Fibroblast of upper back skin (primary cell): ENCODE data around the gene TESK1.
"Not testable (repeated sequence)": the region's sequence is repeated elsewhere in the genome, so short reads cannot be mapped to it uniquely, and the experiment has no call there.

Source experiments
- DNase-seq: peaks from one replicate; pipeline ENCODE4 v3.0.0-alpha.2; 2013

The TESK1 gene

DNA sequence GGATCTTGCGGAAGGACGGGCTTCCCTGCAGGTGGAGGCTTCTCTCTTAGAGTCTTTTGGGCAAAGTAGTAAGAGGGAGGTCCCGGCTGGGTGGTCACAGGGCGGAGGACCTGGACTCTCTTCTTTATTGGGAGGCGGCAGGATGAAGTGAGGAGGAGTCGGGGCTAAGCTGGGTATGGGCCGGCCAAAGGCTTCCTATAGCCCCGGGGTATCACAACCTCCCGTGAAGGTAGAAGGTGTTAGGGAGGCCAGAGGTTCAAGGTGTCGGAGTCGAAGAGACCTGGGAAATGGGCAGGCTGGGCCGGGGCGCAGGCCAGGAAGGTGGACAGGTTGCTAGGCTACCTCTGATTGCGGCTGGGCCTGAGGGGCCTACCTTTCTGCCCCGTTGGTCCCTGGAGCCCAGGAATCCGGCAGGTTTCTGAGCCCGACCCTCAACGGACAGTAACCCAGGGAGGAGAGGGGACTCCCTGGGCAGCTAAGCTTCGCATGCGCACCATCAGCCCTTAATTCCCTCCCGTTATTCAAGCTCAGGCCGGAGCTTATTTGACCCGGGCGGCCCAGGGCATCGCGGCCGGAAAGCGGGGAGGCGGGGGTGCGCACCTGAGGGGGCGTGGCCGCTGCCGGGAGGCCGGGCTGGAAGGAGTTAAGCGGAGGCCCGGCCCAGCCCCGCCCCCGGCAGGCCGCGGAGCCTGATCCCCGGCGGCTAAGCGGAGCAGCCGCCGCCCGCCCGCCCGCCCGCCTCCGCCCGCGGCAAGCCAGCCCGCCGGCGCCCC lies at the start of gene TESK1:
Gene TESK1, plus strand, starts transcription at position 685 of the 773 bp plus-strand sequence. CDS start 358 bp downstream, outside the sequence.
- DNase-seq: peak; percentile 44

DNA sequence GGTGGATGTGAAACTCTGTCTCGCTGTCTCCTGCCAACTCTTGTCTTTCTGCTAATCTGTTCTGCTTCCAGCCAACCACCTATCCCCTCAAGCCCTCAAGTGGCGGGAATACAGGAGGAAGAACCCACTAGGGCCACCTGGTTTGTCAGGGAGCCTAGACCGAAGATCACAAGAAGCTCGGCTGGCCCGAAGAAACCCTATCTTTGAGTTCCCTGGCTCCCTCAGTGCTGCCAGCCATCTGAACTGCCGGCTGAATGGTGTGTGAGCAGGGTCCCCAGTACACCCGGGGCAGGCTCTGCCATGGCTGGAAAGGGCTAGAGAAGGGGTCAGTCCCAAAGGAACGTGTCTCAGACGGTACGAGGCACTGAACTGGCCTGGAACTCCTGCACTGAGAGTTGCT lies 49.2 kb upstream of the TESK1 start:
- no peak for DNase-seq

DNA sequence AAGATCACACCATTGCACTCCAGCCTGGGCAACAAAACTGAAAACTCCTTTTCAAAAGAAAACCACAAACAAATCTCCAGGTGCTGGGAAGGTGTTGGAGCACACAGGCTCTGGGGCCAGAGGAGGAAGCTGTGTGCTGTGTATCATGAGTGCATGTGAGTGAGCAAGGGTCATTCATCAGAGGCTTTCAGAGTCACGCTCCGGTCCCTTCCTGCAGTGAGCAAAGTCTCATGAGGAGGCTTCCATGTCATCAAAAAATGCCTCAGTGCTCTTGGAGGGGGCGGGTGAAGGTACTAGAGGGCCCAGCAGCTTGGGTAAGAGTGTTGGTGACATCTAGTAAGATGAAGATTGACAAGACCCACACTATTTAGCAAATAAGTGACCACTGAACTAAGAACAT lies 48.3 kb upstream of the TESK1 start:
- no peak for DNase-seq

DNA sequence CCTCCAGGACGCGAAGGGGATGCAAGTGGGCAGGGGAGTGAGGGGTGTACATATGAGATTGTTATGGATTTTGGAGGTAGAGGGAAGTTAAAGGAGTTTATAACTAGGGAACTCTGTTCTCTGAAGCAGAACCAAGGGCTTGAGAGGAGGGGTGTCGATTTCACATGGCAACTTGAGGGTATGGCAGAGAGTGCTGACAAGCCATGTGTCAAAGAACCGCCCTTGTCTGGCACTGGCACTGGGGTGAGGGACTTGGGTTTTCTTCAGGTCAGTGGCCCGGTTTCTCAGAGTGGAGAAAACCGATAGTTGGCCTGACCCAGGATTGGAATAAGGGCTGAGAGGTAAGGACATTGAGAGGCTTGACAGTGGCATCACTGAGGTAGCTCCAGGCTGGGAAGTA lies 47.7 kb upstream of the TESK1 start:
- DNase-seq: no peak

DNA sequence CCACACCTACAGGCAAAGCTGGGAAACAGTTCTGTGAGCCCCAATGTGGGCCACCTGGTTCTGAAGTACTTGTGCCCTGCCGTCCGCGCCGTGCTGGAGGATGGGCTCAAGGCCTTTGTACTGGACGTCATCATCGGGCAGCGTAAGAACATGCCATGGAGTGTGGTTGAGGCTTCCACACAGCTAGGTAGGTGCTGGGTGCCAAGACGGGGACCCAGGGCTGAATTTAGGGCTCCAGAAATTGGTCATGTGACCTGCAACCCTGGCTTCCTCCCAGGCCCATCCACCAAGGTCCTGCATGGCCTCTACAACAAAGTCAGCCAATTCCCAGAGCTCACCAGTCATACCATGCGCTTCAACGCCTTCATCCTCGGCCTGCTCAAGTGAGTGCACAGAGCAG lies 46.9 kb upstream of the TESK1 start:
- DNase-seq: no peak

GRCh38 chr9:35559792-35560530 lies 45.1 kb upstream of the TESK1 start:
- DNase-seq: no peak

DNA sequence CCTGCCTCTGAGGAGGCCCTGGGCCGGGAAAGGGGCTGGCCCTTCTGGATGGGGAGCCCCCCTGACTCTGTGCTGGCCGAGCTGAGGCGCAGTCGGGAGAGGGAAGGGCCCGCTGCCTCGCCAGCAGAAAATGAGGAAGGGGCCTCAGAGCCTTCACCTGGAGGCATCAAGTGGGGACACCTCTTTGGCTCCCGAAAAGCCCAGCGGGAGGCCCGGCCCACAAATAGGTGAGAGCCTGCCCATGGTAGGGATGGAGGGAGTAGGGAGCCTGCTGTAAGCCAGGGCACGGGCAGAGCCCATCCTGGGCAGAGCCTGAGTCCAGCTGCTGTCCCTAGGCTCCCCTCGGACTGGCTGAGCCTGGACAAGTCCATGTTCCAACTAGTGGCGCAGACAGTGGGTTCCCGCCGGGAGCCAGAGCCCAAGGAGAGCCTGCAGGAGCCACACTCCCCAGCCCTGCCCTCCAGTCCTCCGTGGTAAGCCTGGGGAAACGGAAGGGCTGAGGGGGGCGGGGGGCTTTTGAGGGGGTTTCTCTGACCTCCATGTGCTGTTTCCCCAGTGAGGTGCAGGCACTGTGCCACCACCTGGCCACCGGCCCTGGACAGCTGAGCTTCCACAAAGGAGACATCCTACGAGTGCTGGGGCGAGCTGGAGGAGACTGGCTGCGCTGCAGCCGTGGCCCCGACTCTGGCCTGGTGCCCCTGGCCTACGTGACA lies 44.3 kb upstream of the TESK1 start:
- DNase-seq: no peak

GRCh38 chr9:35561468-35562261 lies 43.4 kb upstream of the TESK1 start:
- no peak for DNase-seq

DNA sequence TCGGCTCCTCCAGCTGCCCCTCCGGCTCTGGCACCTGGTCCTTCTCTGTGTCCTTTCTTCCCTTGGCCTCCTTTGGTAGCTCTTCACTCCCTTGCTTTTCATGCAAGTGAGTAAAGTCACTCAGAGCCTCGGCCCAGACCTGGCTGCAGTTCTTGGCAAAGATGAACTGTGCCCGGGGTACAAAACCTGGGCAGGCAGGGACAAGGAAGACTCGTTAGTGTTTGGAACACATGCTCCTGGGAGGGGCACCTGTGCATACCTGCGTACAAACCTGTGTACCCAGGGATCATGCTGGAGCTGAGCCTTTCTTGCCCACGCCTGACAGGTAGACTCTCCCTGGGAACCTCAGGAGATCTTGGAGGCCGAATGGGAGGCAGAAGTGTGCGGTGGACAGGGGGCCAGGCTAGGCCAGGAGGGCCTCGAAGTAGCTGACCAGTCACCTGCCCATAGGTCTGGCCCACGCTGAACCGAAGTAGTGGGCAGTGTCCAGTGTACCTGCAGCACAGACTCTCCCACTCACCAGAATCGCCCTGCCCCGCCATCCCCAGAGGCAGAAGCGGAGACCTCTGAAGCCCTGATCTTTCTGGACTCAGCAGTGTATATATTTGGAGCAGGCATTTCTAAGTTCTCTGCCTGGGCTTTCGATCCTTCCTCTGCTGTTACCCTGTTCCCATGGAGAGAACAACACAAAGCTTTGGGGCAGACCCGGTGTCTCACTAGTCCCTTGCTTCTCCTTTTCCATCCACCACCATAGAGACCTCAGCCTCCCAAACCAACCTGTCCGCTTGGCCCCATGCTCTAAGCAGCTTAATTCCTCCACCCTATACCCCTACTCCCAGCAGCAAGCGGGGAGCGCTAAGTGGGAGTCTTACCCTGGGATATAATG lies 41.9 kb upstream of the TESK1 start:
- no peak for DNase-seq

- no peak for DNase-seq
These were observed 41.3 kb upstream of the TESK1 start for GRCh38 chr9:35563791-35564197.

GRCh38 chr9:35564658-35565061 lies 40.4 kb upstream of the TESK1 start:
- DNase-seq: no peak

GRCh38 chr9:35566417-35566816 lies 38.6 kb upstream of the TESK1 start:
- peak; percentile 41 for DNase-seq

DNA sequence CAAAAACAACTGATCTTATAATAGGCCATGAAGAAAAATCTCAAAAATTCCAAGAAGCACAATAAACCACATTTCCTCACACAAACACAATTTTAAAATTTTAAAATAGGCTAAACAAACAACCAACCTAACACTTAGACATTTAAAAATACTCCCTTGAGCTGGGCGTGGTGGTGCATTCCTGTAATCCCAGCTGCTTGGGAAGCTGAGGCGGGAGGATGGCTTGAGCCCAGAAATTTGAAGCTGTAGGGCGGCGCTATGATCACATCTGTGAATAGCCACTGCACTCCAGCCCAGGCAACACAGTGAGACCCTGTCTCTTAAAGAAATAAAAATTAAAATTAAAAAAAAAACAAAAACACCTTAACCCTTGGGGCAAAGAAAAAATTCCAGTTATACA lies 36.9 kb upstream of the TESK1 start:
- no peak for DNase-seq

GRCh38 chr9:35569206-35569605 lies 35.9 kb upstream of the TESK1 start:
- no peak for DNase-seq

GRCh38 chr9:35570709-35571504 lies 34.2 kb upstream of the TESK1 start:
- no peak for DNase-seq

DNA sequence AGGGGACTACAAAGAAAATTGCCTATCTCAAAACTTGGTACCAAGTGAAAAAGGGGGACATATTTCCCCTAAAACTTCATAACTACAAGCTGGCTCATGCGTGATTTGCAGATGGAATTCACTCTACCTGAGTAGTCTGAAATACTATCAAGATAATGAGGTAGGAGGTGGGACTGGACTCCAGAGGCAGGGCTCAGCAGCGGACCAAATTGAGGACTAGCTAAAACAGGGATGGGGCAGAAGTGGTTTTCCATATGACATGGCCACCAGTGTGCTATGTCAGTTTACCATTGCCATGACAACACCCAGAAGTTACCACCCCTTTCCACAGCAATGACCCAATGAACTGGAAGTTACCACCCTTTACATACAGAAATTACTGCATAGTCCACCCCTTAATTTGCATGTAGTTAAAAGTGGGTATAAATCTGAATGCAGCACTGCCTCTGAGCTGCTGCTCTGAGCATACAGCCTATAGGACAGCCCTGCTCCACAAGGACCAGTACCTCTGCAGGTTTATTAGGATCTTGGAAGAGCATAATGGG lies 30.4 kb upstream of the TESK1 start:
- no peak for DNase-seq

GRCh38 chr9:35575478-35575877 lies 29.6 kb upstream of the TESK1 start:
- no peak for DNase-seq

GRCh38 chr9:35577486-35577885 lies 27.6 kb upstream of the TESK1 start:
- DNase-seq: no peak

DNA sequence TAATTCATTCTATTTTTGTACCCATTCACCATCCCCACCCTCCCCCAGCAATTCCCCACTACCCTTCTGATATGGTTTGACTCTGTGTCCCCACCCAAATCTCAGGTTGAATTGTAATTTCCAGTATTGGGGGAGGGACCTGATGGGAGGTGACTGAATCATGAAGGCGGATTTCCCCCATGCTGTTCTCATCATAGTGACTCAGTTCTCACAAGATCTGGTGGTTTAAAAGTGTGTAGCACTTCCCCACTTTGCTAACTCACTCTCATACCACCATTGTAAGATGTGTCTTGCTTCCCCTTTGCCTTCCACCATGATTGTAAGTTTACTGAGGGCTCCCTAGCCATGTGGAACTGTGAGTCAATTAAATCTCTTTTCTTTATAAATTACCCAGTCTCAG lies 25.9 kb upstream of the TESK1 start:
- DNase-seq: no peak

DNA sequence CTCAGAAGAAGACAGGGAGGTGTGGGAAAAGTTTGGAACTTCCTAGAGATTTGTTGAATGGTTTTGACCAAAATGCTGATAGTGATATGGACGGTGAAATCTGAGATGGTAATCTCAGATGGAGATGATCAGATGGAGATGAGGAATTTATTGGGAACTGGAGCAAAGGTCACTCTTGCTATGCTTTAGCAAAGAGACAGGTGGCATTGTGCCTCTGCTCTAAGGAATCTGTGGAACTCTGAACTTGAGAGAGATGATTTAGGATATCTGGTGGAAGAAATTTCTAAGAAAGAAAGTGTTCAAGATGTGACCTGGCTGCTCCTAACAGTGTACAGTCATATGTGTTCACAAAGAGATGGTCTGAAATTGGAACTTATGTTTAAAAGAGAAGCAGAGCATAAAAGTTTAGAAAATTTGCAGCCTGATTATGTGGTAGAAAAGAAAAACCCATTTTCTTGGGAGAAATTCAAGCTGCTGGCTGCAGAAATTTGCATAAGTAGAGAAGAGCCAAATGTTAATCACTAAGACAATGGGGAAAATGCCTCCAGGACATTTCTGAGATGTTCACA lies 25.3 kb upstream of the TESK1 start:
- not testable (repeated sequence) for DNase-seq
